ENCODE results near the gene ZNF407.
"Not testable (repeated sequence)": the region's sequence is repeated elsewhere in the genome, so short reads cannot be mapped to it uniquely, and the experiment has no call there.

ZNF407 gene

GRCh38 chr18:75076286-75076685 is 478.6 kb downstream of the ZNF407 start:
- no peak for DNase-seq (ENCODE audit: low read depth)
- no peak overlapping the region for H3K4me3 ChIP-seq (ENCODE audit: control insufficient read depth, low read depth, low read length)

DNA sequence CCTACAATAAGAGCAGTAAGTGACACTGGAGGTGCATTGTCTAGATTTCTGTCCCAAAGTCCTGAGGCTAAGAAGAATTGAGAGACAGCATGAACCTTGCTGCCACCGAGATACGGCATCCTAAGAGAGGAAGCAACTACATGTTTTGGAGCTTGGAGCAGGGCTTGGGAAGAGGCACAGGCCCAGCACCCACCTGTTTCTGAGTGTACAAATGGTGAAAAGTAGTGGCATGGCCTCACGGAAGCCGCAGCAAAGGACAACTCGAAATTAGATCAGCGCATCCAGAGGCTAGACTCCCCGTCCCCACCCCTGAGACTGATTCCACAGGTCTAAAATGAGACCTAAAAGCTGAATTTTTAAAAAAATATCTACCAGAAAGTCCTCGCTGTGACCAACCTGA is 483.8 kb downstream of the ZNF407 start:
- no peak for DNase-seq (ENCODE audit: low read depth)
- no peak overlapping the region for H3K4me3 ChIP-seq (ENCODE audit: control insufficient read depth, low read depth, low read length)
- TF ChIP-seq, protein P1, sequence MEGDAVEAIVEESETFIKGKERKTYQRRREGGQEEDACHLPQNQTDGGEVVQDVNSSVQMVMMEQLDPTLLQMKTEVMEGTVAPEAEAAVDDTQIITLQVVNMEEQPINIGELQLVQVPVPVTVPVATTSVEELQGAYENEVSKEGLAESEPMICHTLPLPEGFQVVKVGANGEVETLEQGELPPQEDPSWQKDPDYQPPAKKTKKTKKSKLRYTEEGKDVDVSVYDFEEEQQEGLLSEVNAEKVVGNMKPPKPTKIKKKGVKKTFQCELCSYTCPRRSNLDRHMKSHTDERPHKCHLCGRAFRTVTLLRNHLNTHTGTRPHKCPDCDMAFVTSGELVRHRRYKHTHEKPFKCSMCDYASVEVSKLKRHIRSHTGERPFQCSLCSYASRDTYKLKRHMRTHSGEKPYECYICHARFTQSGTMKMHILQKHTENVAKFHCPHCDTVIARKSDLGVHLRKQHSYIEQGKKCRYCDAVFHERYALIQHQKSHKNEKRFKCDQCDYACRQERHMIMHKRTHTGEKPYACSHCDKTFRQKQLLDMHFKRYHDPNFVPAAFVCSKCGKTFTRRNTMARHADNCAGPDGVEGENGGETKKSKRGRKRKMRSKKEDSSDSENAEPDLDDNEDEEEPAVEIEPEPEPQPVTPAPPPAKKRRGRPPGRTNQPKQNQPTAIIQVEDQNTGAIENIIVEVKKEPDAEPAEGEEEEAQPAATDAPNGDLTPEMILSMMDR (IDR thresholded peaks at IDR 0.05; ENCODE audit: control insufficient read depth, insufficient read depth, low read depth, low read length, missing control alignments), result no peak

More at GRCh38 chr18:75076286-75076685, 478.6 kb downstream of the ZNF407 start:
- TF ChIP-seq, protein P1 (IDR thresholded peaks at IDR 0.05; ENCODE audit: control insufficient read depth, insufficient read depth, low read depth, low read length, missing control alignments), result no peak

DNA sequence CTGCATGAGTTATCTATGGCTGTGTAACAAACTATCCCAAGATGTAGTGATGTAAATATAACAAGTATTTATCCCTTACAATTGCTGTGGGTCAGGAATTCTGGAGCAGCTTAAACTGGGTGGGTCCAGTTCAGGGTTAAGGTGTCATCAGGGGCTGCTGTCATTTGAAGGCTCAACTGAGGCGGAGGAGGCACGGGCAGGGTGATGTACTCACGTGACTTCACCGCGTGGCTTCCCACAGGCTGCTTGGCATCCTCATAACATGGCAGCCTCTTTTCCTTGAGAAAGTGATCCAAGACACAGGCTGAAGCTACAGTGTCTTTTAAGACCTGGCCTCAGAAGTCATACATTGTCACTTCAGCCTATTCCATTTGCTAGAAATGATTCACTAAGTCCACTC is 485.5 kb downstream of the ZNF407 start:
- no peak overlapping the region for H3K4me3 ChIP-seq (ENCODE audit: control insufficient read depth, low read depth, low read length)
- no peak for DNase-seq (ENCODE audit: low read depth)
- TF ChIP-seq, protein P1 (IDR thresholded peaks at IDR 0.05; ENCODE audit: control insufficient read depth, insufficient read depth, low read depth, low read length, missing control alignments), result no peak

- DNase-seq (ENCODE audit: low read depth), result no peak
- TF ChIP-seq, protein P1 (IDR thresholded peaks at IDR 0.05; ENCODE audit: control insufficient read depth, insufficient read depth, low read depth, low read length, missing control alignments), result no peak
- no peak overlapping the region for H3K4me3 ChIP-seq (ENCODE audit: control insufficient read depth, low read depth, low read length)
These were observed 486.1 kb downstream of the ZNF407 start for GRCh38 chr18:75083761-75084160.

DNA sequence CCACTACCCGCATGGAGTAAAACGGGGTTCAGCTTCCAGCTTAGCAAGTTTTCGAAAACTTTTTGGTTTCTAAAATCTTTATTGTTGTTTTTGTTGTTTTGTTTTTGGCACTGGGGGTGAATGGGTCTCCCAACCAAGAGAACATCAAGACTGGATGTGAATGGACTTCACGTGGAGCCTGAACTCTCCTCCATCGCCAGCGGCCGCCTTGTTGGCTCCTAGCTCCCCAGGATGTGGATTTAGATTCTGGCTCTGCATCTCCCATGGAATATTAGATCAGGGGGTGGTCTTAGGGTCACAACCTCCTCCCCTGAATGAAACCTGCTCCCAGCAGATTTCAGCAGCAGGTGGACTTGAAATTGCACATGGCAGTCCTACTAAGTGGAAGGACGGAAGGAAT is 488.0 kb downstream of the ZNF407 start:
- H3K4me3 ChIP-seq (ENCODE audit: control insufficient read depth, low read depth, low read length); DNase-seq (ENCODE audit: low read depth): not testable (repeated sequence)

DNA sequence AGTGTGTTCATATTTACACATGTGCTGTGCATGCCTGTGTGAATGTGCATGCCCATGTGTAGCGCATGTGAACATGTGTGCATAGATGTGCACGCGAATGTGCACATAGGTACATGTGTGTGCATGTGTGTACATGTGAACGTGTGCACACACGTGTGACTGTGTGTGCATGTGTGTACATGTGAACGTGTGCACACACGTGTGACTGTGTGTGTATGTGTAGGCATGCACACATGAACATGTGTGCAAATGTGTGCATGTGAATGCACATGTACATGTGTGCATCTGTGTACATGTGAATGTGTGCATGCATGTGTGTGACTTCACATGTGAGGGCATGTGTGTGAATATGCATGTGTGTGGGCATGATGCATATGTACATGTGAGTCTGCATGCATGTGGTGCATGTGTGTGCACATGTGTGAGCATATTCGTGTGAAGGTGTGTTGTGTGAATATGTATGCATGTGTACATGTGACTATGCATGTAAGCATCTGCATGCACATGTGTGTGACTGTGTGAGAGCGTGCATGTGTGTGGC is 488.9 kb downstream of the ZNF407 start:
- DNase-seq (ENCODE audit: low read depth), result no peak
- TF ChIP-seq, protein P1 (IDR thresholded peaks at IDR 0.05; ENCODE audit: control insufficient read depth, insufficient read depth, low read depth, low read length, missing control alignments), result no peak
- H3K4me3 ChIP-seq (ENCODE audit: control insufficient read depth, low read depth, low read length), result no peak overlapping the region

GRCh38 chr18:75087119-75088020 is 489.7 kb downstream of the ZNF407 start:
- no peak for DNase-seq (ENCODE audit: low read depth)
- TF ChIP-seq, protein P1 (IDR thresholded peaks at IDR 0.05; ENCODE audit: control insufficient read depth, insufficient read depth, low read depth, low read length, missing control alignments), result no peak
- no peak overlapping the region for H3K4me3 ChIP-seq (ENCODE audit: control insufficient read depth, low read depth, low read length)
